K562 (cell line): ENCODE data around the gene TPK1.

Experiments
- JUN ChIP-seq, 2 experiments: sonication (generic) in 1 of 2; formaldehyde crosslinking in 1 of 2; IDR thresholded peaks; 2 replicates each; pipeline versions ENCODE4 v1.6.1 to v1.8.0; 2012 to 2022; ENCODE audit warnings: borderline replicate concordance in 2 of 2, mild to moderate bottlenecking in 2 of 2, improper control_type of control experiment in 1 of 2, low read depth in 1 of 2, low read length in 1 of 2, missing genetic modification reagents in 1 of 2
- MECOM ChIP-seq: fragments of 250-450 bp; sonication (Bioruptor Pico); IDR thresholded peaks from 2 replicates; pipeline ENCODE4 v1.8.0; 2022; ENCODE audit warnings: inconsistent platforms
- OTX1 ChIP-seq: fragments of 450-650 bp; formaldehyde crosslinking; IDR thresholded peaks from 2 replicates; pipeline ENCODE4 v1.4.0; 2022; ENCODE audit warnings: mild to moderate bottlenecking
- SMC3 ChIP-seq: conservative IDR thresholded peaks from 2 replicates; pipeline ENCODE4 v1.6.1; 2011; ENCODE audit warnings: low read depth, low read length, improper control_type of control experiment; ENCODE audit not compliant: insufficient read depth

DNA sequence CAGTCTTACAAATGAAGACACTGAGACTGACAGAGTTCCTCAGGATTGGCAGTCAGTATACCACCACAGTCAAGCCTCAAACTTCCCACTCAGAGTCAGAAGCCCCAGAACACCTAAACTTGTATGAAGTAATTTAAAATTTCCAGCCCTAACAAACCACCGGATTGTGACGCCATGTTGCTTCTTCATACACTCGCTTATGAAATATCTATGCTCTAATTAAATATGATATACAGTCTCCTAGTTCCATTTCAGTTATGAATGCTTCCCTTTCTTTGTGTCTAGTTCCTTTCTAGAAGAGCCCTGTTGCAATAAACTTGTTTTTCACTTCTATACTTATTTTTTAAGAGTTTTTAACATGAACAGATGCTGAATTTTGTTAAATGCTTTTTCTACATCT lies 260.4 kb downstream of the TPK1 start:
- TF ChIP-seq MECOM (CRISPR knock-in tag): no peak
- no peak for TF ChIP-seq JUN (IDR thresholded peaks at IDR 0.05; ENCODE audit: borderline replicate concordance, low read depth, low read length)
- no peak for TF ChIP-seq JUN (CRISPR knock-in tag; IDR thresholded peaks at IDR 0.05; ENCODE audit: borderline replicate concordance)
- TF ChIP-seq SMC3: no peak
- no peak for TF ChIP-seq OTX1 (CRISPR knock-in tag)
